Ishikawa (cell line): Measurements from ENCODE around the gene NTRK1.

Experiments
- EP300 ChIP-seq: IDR thresholded peaks from 2 replicates; pipeline ENCODE4 v1.6.1; 2012; ENCODE audit warnings: borderline replicate concordance
- USF1 ChIP-seq: IDR thresholded peaks from 2 replicates; pipeline ENCODE4 v1.6.1; 2012

GRCh38 chr1:156927215-156928042 lies 66.8 kb downstream of the NTRK1 start:
- TF ChIP-seq USF1 (no peak), EP300 (no peak)
